ENCODE data around the gene MEIKIN. TPM values are rescaled to one million over a fixed set of nuclear protein-coding genes. Genes with fewer than 3 reads are reported as not detected.

The MEIKIN gene
- total RNA-seq, 1 experiment from 2014 or later: not detected

- CTCF ChIA-PET: no interaction called here
- DNase-seq (no peak), ATAC-seq (no peak)
- peak overlapping the region; percentile 98 for H3K4me2 ChIP-seq (ENCODE audit: low read length)
- no peaks in the 10 kb centered on the region for H3K9me3 ChIP-seq (ENCODE audit: low read length)
- H3K27me3 ChIP-seq (ENCODE audit: low read length): no peaks in the 10 kb centered on the region
- peak overlapping the region; percentile 98; the same call in 1 of the 2 replicates for H3K4me3 ChIP-seq (ENCODE audit: low read length)
- H3K4me1 ChIP-seq (ENCODE audit: insufficient read depth, low read length): peaks cover 10% of the 10 kb centered on the region
- intact Hi-C loops (cut with micrococcal nuclease): loop anchor here (10.0 kb wide), 1 partner anchor 110 kb away; no protein-coding TSS in a partner anchor
- no peak overlapping the region for H3K27ac ChIP-seq (ENCODE audit: low read length)
- peaks cover 71% of the 10 kb centered on the region for H3K79me2 ChIP-seq (ENCODE audit: low read length)
- TF ChIP-seq EZH2 (IDR thresholded peaks at IDR 0.05; ENCODE audit: low read length, unreplicated experiment) (no peak), EZH2phosphoT487 (IDR thresholded peaks at IDR 0.05; ENCODE audit: borderline replicate concordance, low read length) (no peak)
- TF ChIP-seq, protein P1, sequence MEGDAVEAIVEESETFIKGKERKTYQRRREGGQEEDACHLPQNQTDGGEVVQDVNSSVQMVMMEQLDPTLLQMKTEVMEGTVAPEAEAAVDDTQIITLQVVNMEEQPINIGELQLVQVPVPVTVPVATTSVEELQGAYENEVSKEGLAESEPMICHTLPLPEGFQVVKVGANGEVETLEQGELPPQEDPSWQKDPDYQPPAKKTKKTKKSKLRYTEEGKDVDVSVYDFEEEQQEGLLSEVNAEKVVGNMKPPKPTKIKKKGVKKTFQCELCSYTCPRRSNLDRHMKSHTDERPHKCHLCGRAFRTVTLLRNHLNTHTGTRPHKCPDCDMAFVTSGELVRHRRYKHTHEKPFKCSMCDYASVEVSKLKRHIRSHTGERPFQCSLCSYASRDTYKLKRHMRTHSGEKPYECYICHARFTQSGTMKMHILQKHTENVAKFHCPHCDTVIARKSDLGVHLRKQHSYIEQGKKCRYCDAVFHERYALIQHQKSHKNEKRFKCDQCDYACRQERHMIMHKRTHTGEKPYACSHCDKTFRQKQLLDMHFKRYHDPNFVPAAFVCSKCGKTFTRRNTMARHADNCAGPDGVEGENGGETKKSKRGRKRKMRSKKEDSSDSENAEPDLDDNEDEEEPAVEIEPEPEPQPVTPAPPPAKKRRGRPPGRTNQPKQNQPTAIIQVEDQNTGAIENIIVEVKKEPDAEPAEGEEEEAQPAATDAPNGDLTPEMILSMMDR (conservative IDR thresholded peaks at IDR 0.05; ENCODE audit: low read depth, low read length): no peak
- no peak overlapping the region for H2AFZ ChIP-seq (ENCODE audit: low read length)
- H3K9me2 ChIP-seq (replicated peaks; ENCODE audit: low read length): no peaks in the 10 kb centered on the region
- H3K9ac ChIP-seq (ENCODE audit: low read length): no peak overlapping the region
- BruUV-seq (replicated peaks): no TSS peak
- POLR2A ChIA-PET (ENCODE audit: unreplicated experiment): no interaction called here
- no peaks in the 10 kb centered on the region for H3F3A ChIP-seq (ENCODE audit: low read length, unreplicated experiment)
- H4K20me1 ChIP-seq (ENCODE audit: low read length): peaks cover 20% of the 10 kb centered on the region; the same call in 1 of the 2 replicates
- H3K36me3 ChIP-seq (ENCODE audit: low read depth, low read length): no peaks in the 10 kb centered on the region
Observed at GRCh38 chr5:131794586-131794985, 150.9 kb downstream of the MEIKIN start.

- Histone ChIP-seq H3F3A (ENCODE audit: low read length, unreplicated experiment) (no peaks in the 10 kb centered on the region), H3K27ac (ENCODE audit: low read length) (no peak overlapping the region), H3K9me3 (ENCODE audit: low read length) (no peaks in the 10 kb centered on the region), H3K36me3 (ENCODE audit: low read depth, low read length) (no peaks in the 10 kb centered on the region), H3K9me2 (replicated peaks; ENCODE audit: low read length) (no peaks in the 10 kb centered on the region), H4K20me1 (ENCODE audit: low read length) (peaks cover 20% of the 10 kb centered on the region; the same call in 1 of the 2 replicates), H3K79me2 (ENCODE audit: low read length) (peaks cover 85% of the 10 kb centered on the region), H3K9ac (ENCODE audit: low read length) (no peak overlapping the region), H3K4me1 (ENCODE audit: insufficient read depth, low read length) (peaks cover 10% of the 10 kb centered on the region), H3K27me3 (ENCODE audit: low read length) (no peaks in the 10 kb centered on the region), H2AFZ (ENCODE audit: low read length) (no peak overlapping the region), H3K4me3 (ENCODE audit: low read length) (no peak overlapping the region), H3K4me2 (ENCODE audit: low read length) (no peak overlapping the region)
- CTCF ChIA-PET: no interaction called here
- no TSS peak for BruUV-seq (replicated peaks)
- intact Hi-C loops (cut with micrococcal nuclease): loop anchor here (10.0 kb wide), 1 partner anchor 108 kb away; no protein-coding TSS in a partner anchor
- POLR2A ChIA-PET (ENCODE audit: unreplicated experiment): no interaction called here
- no peak for TF ChIP-seq EZH2 (IDR thresholded peaks at IDR 0.05; ENCODE audit: low read length, unreplicated experiment)
- TF ChIP-seq EZH2phosphoT487 (IDR thresholded peaks at IDR 0.05; ENCODE audit: borderline replicate concordance, low read length): no peak
- TF ChIP-seq, protein P1 (conservative IDR thresholded peaks at IDR 0.05; ENCODE audit: low read depth, low read length): no peak
- DNase-seq: no peak
- ATAC-seq: no peak
Observed at GRCh38 chr5:131792896-131793295, 152.6 kb downstream of the MEIKIN start.

- Histone ChIP-seq H3K4me1 (ENCODE audit: insufficient read depth, low read length) (peaks cover 10% of the 10 kb centered on the region), H2AFZ (ENCODE audit: low read length) (no peak overlapping the region), H3K9me3 (ENCODE audit: low read length) (no peaks in the 10 kb centered on the region), H3K27ac (ENCODE audit: low read length) (no peak overlapping the region), H3K4me2 (ENCODE audit: low read length) (no peak overlapping the region), H3K9ac (ENCODE audit: low read length) (no peak overlapping the region), H4K20me1 (ENCODE audit: low read length) (peaks cover 20% of the 10 kb centered on the region; the same call in 1 of the 2 replicates), H3K36me3 (ENCODE audit: low read depth, low read length) (no peaks in the 10 kb centered on the region), H3K79me2 (ENCODE audit: low read length) (peaks cover 95% of the 10 kb centered on the region), H3F3A (ENCODE audit: low read length, unreplicated experiment) (no peaks in the 10 kb centered on the region), H3K4me3 (ENCODE audit: low read length) (no peak overlapping the region), H3K27me3 (ENCODE audit: low read length) (no peaks in the 10 kb centered on the region), H3K9me2 (replicated peaks; ENCODE audit: low read length) (no peaks in the 10 kb centered on the region)
- ChIA-PET CTCF (no interaction called here), POLR2A (ENCODE audit: unreplicated experiment) (no interaction called here)
- DNase-seq (no peak), ATAC-seq (no peak)
- TF ChIP-seq, protein P1 (conservative IDR thresholded peaks at IDR 0.05; ENCODE audit: low read depth, low read length): no peak
- no peak for TF ChIP-seq EZH2phosphoT487 (IDR thresholded peaks at IDR 0.05; ENCODE audit: borderline replicate concordance, low read length)
- TF ChIP-seq EZH2 (IDR thresholded peaks at IDR 0.05; ENCODE audit: low read length, unreplicated experiment): no peak
- intact Hi-C loops (cut with micrococcal nuclease): loop anchor here (10.0 kb wide), 1 partner anchor 107 kb away; no protein-coding TSS in a partner anchor
- BruUV-seq (replicated peaks): no TSS peak
Observed at GRCh38 chr5:131791866-131792265, 153.6 kb downstream of the MEIKIN start.
